K562 (cell line): Measurements from ENCODE around the gene TIGAR. TPM values are rescaled to one million over a fixed set of nuclear protein-coding genes. Genes with fewer than 3 reads are reported as not detected.
A peak's percentile ranks its signal among the peaks of the same experiment; 100 is the strongest.

Experiments used
- DLX4 ChIP-seq: fragments of 250-450 bp; sonication (Bioruptor Pico); IDR thresholded peaks from 2 replicates; pipeline ENCODE4 v1.6.1; 2021; ENCODE audit warnings: mild to moderate bottlenecking
- RBM39 ChIP-seq: fragments of 200-400 bp; formaldehyde crosslinking; optimal IDR thresholded peaks from 2 replicates; pipeline ENCODE3; 2018; ENCODE audit warnings: low read depth, low read length
- THRA ChIP-seq: fragments of 450-650 bp; IDR thresholded peaks from 2 replicates; pipeline ENCODE4 v1.6.1; 2017; ENCODE audit warnings: mild to moderate bottlenecking, moderate library complexity
- YBX1 ChIP-seq: fragments of 450-650 bp; IDR thresholded peaks from 2 replicates; pipeline ENCODE4 v1.7.1; 2016; ENCODE audit warnings: mild to moderate bottlenecking
- ZNF592 ChIP-seq: fragments of 450-650 bp; IDR thresholded peaks from 2 replicates; pipeline ENCODE4 v1.6.1; 2017; ENCODE audit warnings: antibody characterized with exemption, mild to moderate bottlenecking
- polyA plus RNA-seq, 8 experiments: library from polyadenylated mRNA; depleted of rRNA in 4 of 8; stranded (reverse) in 5 of 8; unstranded in 3 of 8; fragments of >200 nt; fragmentation: Nextera tagmentation in 2 of 8; fragmentation: Illumina TruSeq in 1 of 8; extraction: Ambion mirVana in 2 of 8; extraction: Trizol in 1 of 8; gene quantifications; 2 replicates each; pipeline versions ENCODE4 v1.2.1 to v1.2.3, GENCODE V29; 2011 to 2014; ENCODE audit warnings: inconsistent platforms in 1 of 8, missing spikeins in 1 of 8
- total RNA-seq, 7 experiments: library from RNA; depleted of rRNA in 6 of 7; stranded (reverse); fragments of >200 nt in 6 of 7; fragmentation: Illumina TruSeq in 2 of 7; extraction: Trizol in 2 of 7; gene quantifications; 2 replicates each; pipeline versions ENCODE4 v1.2.1 to v1.2.3, GENCODE V29; 2011 to 2021; ENCODE audit warnings: low replicate concordance in 1 of 7

TIGAR gene
- total and polyA plus RNA-seq, 9 of the 15 experiments (the other 6 are each of a cell fraction or from before 2014, with no cell fraction given): 0.11 to 1.0 (median 0.53) TPM; not detected in 2

GRCh38 chr12:4272424-4273272 is 48.4 kb upstream of the TIGAR start (continued):
- TF ChIP-seq THRA (no peak), DLX4 (CRISPR knock-in tag) (no peak), RBM39 (no peak), YBX1 (no peak), ZNF592 (peak; percentile 67)
